Activated CD8-positive, alpha-beta T cell treated with anti-CD3 and anti-CD28 coated beads for 36 hours (primary cell): ENCODE measurements around the gene JAG2. TPM values are rescaled to one million over a fixed set of nuclear protein-coding genes. Genes with fewer than 3 reads are reported as not detected.

ENCODE experiments used
- ATAC-seq: fragments of 200-7000 bp; cut with Tn5 transposase; one replicate; pipeline ENCODE4 v1.10.0; 2021; ENCODE audit warnings: mild to moderate bottlenecking, moderate library complexity
- CTCF ChIA-PET: fragments of 350-600 bp; sonication (Branson Sonifier 250); formaldehyde crosslinking; loops from one replicate; lab custom pipeline; 2021; ENCODE audit warnings: antibody characterized with exemption; lab: Charles Lee
- POLR2A ChIA-PET: fragments of 350-600 bp; sonication (Branson Sonifier 250); formaldehyde crosslinking; loops from one replicate; lab custom pipeline; 2021; ENCODE audit warnings: antibody characterized with exemption; lab: Charles Lee
- DNase-seq: peaks from one replicate; pipeline ENCODE4 v3.0.0-alpha.2; 2020
- H3K27ac Mint-ChIP-seq: one replicate; pipeline ENCODE4 v1.8.0; 2021; ENCODE audit warnings: mild to moderate bottlenecking, mixed read lengths
- H3K27me3 Mint-ChIP-seq: one replicate; pipeline ENCODE4 v1.8.0; 2021; ENCODE audit warnings: mixed read lengths
- H3K36me3 Mint-ChIP-seq: one replicate; pipeline ENCODE4 v1.8.0; 2021; ENCODE audit warnings: low read depth, mixed read lengths
- H3K4me1 Mint-ChIP-seq: one replicate; pipeline ENCODE4 v1.8.0; 2021; ENCODE audit warnings: low read depth, mixed read lengths
- H3K4me3 Mint-ChIP-seq: one replicate; pipeline ENCODE4 v1.8.0; 2021; ENCODE audit warnings: mild to moderate bottlenecking, moderate library complexity, mixed read lengths
- H3K9me3 Mint-ChIP-seq: one replicate; pipeline ENCODE4 v1.8.0; 2021; ENCODE audit warnings: mixed read lengths
- CTCF ChIP-seq: fragments of 200-600 bp; IDR thresholded peaks from one replicate; pipeline ENCODE4 v1.8.0; 2022; ENCODE audit warnings: antibody characterized with exemption, mild to moderate bottlenecking
- intact Hi-C: fragments of 100-400 bp; cut with micrococcal nuclease; formaldehyde crosslinking; loops from one replicate; pipeline ENCODE4 v1.10.0; 2022
- total RNA-seq, 2 experiments: library from RNA; stranded (reverse); gene quantifications; one replicate each; pipeline ENCODE4 v1.2.3, GENCODE V29; 2021

JAG2 gene
- total RNA-seq, 2 experiments from 2014 or later: 3.6 to 4.1 TPM

DNA sequence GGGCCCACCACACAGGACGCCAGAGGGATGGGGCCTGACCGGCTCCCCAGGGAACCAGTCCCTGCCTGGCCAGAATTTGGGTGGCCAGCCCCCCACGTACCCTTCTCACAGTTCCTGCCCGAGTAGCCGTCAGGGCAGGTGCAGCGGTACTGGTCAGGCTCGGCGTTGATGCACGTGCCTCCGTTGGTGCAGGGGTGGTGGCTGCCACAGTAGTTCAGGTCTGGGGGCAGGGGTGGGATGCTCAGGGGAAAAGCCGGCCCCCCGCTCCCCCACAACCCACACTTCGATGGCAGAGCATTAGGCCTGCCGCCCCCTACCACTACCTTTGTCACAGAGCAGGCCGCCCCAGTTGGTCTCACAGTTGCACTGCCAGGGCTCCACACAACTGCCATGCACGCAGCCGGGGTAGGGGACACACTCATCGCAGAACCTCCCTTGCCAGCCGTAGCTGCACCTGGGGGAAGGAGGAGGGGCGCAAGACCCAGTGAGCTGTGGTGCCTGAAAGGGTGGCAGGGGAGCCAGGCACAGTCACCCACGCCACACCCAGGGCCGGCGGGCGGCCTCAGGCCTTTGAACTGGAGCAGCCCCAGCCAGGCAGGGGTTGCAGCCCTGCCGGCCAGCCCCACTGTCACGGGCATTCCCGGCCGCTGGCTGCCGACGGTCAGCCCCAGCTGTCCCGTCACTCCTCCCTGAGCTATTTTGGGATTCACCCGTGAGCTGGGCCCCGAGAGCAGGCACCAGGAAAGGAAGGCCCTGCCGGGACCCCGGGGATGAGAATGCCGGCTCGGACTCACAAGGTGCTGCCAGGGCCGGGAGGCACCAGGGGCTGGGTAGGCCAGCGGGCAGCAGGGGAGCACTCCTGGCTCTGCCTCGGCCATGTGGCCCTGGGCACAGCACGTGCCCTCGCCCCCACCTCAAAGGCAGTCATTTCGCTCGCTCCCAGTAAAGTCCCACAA lies 16.5 kb downstream of the JAG2 start:
- H3K27ac Mint-ChIP-seq: no peak overlapping the region
- H3K4me1 Mint-ChIP-seq: no peaks in the 10 kb centered on the region
- no peak for TF ChIP-seq CTCF
- ATAC-seq (no peak), DNase-seq (no peak)
- H3K4me3 Mint-ChIP-seq: no peak overlapping the region
- intact Hi-C loops: no loop called here
- ChIA-PET POLR2A (no interaction called here), CTCF (no interaction called here)
- H3K27me3 Mint-ChIP-seq: no peaks in the 10 kb centered on the region
- H3K36me3 Mint-ChIP-seq: no peaks in the 10 kb centered on the region
- no peaks in the 10 kb centered on the region for H3K9me3 Mint-ChIP-seq

DNA sequence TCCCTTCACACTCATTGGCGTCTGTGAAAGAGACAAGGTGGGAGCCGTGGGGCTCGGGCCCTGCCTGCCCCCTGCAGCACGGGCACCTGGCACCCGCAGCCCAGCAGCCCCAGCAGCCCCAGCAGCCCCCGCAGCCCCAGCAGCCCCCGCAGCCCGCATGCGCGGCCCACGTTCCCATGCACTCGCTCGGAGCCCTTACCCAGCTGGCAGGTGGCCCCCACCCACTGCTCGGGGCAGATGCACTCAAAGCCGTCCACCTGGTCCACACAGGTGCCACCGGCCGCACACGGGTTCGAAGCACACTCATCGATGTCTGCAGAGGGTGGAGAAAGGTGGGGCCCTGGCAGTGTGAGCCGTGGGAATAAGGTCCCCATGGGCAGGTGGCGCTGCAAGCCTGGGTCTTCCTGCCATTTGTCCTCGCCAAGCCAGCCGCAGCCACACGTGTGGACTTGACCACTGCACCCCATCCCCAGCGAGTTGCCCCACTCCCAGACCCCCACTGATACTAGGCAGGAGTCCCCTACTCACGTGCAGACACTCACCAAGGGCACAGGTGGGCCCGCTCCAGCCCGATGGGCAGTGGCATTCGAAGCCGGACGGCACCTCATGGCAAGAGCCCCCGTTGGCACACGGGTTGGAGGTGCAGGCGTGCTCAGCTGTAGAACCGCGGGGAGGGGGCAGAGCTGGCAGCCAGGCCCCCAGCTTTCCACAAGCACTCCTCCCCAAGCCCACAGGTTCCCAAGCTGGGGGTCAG lies 17.3 kb downstream of the JAG2 start:
- no peak for TF ChIP-seq CTCF
- Mint-ChIP-seq H3K27me3 (no peaks in the 10 kb centered on the region), H3K4me1 (no peaks in the 10 kb centered on the region), H3K27ac (no peak overlapping the region), H3K4me3 (no peak overlapping the region), H3K36me3 (no peaks in the 10 kb centered on the region), H3K9me3 (no peaks in the 10 kb centered on the region)
- no peak for ATAC-seq
- DNase-seq: no peak
- intact Hi-C loops: no loop called here
- ChIA-PET POLR2A (no interaction called here), CTCF (no interaction called here)

GRCh38 chr14:105150368-105151083 lies 18.1 kb downstream of the JAG2 start:
- H3K27me3 Mint-ChIP-seq: no peaks in the 10 kb centered on the region
- H3K9me3 Mint-ChIP-seq: no peaks in the 10 kb centered on the region
- DNase-seq (no peak), ATAC-seq (no peak)
- ChIA-PET POLR2A (no interaction called here), CTCF (no interaction called here)
- no peak overlapping the region for H3K4me3 Mint-ChIP-seq
- H3K36me3 Mint-ChIP-seq: no peaks in the 10 kb centered on the region
- intact Hi-C loops: no loop called here
- H3K27ac Mint-ChIP-seq: no peak overlapping the region
- H3K4me1 Mint-ChIP-seq: no peaks in the 10 kb centered on the region
- no peak for TF ChIP-seq CTCF

DNA sequence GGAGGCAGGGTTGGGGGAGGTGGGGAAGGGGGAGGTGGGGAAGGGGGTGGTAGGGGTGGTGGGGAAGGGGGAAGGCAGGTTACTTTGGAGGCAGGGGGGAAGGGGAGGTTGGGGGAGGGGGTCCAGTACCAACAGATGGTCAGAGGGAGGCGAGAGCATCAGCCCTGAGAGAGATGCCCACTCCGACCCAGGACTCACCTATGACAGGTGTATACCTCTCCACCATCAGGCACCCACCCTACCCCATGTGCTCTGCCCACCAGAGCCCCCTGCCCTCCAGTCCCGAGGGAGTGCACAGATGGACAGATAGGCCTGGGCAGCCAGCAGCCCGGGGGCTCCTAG lies 18.6 kb downstream of the JAG2 start:
- H3K27me3 Mint-ChIP-seq: no peaks in the 10 kb centered on the region
- no peak for ATAC-seq
- POLR2A ChIA-PET: no interaction called here

More for the DNA sequence above, 18.6 kb downstream of the JAG2 start:
- Mint-ChIP-seq H3K4me3 (no peak overlapping the region), H3K36me3 (no peaks in the 10 kb centered on the region), H3K4me1 (no peaks in the 10 kb centered on the region), H3K27ac (no peak overlapping the region), H3K9me3 (no peaks in the 10 kb centered on the region)
- TF ChIP-seq CTCF: no peak
- intact Hi-C loops: no loop called here
- no peak for DNase-seq
- CTCF ChIA-PET: no interaction called here
